ENCODE measurements around the gene H19. TPM values are rescaled to one million over a fixed set of nuclear protein-coding genes. Genes with fewer than 3 reads are reported as not detected.

The H19 gene
- total RNA-seq, 120 experiments from 2014 or later = 0.28 to 28.8 (median 2.0) TPM; not detected in 3

Other genes with a start within 250 kb of the H19 start
- 10 to 100 TPM in 74 of 120 experiments, 1 to 10 TPM in 46; 6.0 to 26.6 (median 11.4) TPM for gene IFITM10, start 247.2 kb downstream of the H19 start, total RNA-seq
- 100 to 1,000 TPM; 284 to 532 (median 387) TPM for gene CTSD, start 233.9 kb downstream of the H19 start, total RNA-seq
- 1 to 10 TPM in 2 of 120 experiments, under 1 TPM in 1, not detected in 117; 0.29 to 2.8 (median 2.4) TPM for gene SYT8, start 162.9 kb downstream of the H19 start, total RNA-seq
- gene TNNI2, start 158.9 kb downstream of the H19 start, total RNA-seq = 1 to 10 TPM in 5 of 120 experiments, under 1 TPM in 4, not detected in 111; 0.81 to 1.9 (median 1.2) TPM
- gene LSP1, start 144.8 kb downstream of the H19 start, total RNA-seq = 10 to 100 TPM in 10 of 120 experiments, 1 to 10 TPM in 108, under 1 TPM in 2; 0.81 to 18.5 (median 3.8) TPM
- not detected for gene PRR33, start 105.9 kb downstream of the H19 start, total RNA-seq
- gene TNNT3, start 78.1 kb downstream of the H19 start, total RNA-seq = 1 to 10 TPM in 65 of 120 experiments, under 1 TPM in 18, not detected in 37; 0.41 to 5.1 (median 1.5) TPM
- gene MRPL23, start 50.5 kb downstream of the H19 start, total RNA-seq = 10 to 100 TPM; 16.8 to 67.4 (median 46.0) TPM
- 100 to 1,000 TPM in 2 of 120 experiments, 10 to 100 TPM in 51, 1 to 10 TPM in 67; 1.8 to 139 (median 9.0) TPM for gene IGF2, start 141.5 kb upstream of the H19 start, total RNA-seq
- not detected for gene INS, start 163.4 kb upstream of the H19 start, total RNA-seq
- gene TH, start 174.0 kb upstream of the H19 start, total RNA-seq = 1 to 10 TPM in 23 of 120 experiments, under 1 TPM in 53, not detected in 44; 0.31 to 4.7 (median 0.72) TPM

Measured in dorsolateral prefrontal cortex (tissue), 118 donors.